NCI-H524 (cell line): ENCODE results near the gene SLC12A7.
"Not testable (repeated sequence)": the region's sequence is repeated elsewhere in the genome, so short reads cannot be mapped to it uniquely, and the experiment has no call there.

ENCODE experiments used
- DNase-seq, 2 experiments: peaks; one replicate each; lab custom pipeline; 2025; lab: John Stamatoyannopoulos, UW

SLC12A7 gene

DNA sequence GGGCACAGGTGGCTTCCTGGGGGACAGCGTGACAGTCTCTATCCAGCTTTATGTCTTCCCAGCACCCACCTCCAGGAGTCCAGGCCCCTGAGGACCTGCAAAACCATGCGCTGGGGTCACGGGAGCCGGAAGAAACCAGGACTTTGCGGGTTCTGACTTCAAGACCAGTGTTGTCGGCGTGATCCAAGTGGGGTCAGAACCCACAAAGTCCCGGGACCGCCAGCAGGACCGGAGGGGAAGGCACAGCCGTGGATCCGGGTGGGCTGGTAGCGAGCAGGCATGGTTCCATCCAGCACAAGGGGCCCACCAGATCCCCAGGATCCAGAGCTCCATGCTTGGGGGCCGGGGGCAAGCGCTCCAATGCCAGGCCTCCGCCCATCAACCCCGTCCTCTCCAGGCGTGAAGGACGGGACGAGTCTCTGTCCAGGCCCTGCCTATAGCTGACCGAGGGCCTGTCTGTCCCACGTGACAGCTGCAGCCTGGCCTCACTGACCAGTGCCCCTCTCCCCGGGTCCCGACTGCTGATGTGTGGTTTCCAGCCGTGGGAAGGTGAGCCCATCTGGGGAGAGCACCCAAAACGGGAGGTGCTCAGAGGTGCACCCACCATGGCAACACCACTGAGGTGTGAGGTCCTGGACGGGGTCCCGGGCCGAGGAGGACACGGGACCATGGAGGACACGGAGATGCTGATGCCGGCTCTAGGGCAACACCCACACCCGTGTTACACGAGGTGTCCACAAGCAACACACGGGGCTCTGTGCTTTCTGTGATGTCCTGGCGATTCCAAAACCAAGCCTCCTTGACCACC lies 48.9 kb downstream of the SLC12A7 start:
- no peak for DNase-seq

DNA sequence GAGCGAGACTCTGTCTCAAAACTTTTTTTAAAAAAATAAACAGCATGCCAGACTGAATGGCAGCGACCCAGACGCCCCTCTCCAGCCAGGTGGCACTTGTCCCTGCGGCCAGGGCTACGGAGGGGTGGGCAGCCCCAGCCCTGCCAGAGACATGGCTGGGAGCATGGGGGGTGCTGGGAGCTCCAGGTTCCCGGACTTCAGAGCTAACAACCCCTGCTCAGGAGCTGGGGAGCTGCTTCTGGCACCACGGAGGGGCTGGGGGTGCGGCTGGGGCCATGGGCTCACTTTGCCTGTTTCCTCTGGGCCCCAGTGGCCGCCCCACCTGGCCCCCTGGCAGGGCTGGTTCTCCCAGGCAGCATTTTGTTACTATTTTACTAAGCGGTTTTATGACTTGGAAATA lies 49.9 kb downstream of the SLC12A7 start:
- no peak for DNase-seq

DNA sequence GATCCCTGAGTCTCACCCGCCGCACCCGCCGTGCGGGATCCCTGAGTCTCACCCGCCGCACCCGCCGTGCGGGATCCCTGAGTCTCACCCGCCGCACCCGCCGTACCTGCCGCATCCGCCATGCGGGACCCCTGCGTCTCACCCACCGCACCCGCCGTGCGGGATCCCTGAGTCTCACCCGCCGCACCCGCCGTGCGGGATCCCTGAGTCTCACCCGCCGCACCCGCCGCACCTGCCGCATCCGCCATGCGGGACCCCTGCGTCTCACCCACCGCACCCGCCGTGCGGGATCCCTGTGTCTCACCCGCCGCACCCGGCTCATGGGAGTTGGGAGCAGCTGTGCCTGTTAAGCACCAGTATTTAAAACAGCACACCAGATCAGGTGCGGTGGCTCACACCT lies 50.6 kb downstream of the SLC12A7 start:
- DNase-seq = not testable (repeated sequence)

DNA sequence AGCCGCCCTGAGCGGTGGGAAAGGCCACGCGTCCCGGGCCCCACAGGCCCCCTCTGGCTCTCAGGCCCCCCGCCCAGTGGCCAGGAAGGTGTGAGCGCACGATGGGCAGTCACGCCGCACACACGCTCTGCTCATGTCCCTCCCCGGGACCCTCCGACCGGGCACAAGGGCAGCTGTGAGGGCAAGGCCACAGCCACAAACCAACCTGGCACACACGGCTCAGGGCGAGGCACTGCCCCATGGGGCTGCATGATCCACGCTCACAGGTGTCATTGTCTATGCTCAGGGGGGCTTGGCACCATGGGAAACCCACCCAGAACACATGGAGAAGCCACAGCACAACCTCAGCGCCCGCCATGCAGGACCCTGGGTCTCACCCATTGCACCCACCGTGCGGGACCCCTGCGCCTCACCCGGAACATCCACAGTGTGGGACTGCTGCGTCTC lies 51.3 kb downstream of the SLC12A7 start:
- no peak for DNase-seq

DNA sequence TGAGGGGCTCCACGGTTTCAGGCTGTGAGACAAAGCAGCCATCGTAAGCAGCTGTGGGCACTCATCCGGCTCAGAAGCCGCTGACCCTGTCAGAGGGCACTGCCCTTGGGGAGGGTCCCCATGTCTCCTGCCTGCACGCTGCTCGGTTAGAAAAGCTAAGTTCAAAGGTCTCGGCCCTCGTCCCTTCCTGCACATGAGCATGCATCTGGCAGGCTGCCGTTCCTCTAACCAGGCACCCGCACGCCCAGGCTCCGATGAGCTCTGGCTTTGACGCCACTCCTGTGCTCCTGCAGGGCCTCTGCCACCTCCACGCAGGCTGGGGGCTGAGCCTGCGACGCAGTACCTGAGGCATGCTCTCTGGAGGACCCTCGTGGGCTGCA lies 52.0 kb downstream of the SLC12A7 start:
- DNase-seq = no peak

DNA sequence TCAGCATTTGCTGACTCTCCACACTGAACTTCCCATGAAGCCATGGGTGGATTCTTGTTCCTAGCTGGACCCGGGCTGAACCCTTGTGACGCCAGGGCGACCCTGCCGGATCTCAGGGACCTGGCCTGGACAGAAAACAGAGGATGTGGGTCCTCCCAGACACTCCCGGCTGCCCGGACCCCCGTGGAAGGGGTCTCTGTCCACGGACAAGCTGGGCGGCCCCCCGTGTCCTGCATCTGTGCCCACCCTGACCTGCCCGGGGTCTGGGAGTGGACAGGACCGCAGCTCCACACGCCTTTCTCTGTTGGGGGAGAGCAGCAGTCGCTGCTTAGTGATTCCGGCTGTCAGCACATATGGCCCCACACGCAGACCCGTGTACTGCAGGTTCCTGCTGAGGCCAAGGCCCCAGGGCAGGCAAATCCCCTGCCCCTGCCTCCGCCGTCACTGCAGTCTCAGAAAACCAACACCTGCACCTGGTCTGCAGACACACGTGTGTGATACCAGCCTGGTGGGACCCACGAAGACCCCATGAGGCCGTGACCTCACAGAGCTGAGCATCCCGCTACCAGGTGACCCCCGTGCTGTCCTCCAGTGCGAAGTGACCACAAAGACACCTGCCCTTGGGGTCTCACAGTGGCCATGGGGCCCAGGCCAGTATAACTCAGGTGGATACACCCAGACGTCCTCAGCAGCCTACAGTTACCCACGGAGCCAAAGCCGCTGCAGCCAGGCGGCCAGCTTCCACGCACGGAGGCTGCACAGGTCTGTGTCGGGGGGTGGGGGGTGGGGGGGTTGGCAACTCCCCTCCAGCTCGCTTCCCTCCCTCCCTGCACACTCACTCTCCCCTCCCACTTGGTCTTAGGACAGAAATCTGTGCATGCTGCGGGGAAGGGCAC lies 52.6 kb downstream of the SLC12A7 start:
- no peak for DNase-seq

DNA sequence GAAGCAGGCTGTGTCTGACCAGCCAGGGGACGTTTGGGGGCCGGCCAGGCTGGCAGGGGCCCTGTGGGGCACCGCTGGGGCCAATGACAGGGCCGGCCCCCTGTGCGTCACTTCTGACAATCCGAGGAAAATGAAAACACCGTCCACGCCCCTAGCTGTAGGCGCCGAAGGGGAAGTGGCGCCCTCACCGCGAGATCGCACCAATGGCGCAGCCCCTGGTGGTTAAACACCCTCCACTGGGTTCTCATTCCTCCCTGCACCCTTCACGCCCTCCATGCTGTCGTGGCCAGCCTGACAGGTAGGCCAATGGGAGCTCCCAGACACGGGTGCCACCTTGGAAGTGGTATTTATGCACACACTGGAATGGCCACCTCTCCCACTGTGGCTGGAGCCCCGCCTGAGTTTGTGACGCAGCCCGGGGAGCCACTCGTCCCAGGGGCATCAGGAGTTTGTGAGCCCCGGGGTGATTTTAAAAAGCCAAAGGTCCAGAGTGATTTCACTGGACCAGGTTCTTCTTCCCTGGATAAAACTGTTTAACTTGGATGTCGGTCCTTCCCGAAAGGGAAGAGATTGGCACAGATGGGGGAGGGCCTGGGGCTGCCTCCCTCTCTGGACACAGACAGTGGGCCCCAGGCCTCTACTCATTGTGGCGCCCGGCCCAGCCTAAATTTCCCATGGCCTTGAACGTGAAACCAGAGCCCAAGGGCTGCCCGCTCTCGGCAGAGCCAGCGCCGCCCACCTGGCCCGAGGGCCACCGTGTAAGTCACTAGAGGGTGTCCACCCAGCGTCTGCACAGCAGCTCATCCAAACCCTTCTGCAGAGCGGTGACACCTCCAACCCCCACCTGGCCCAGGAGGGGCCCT lies 53.5 kb downstream of the SLC12A7 start:
- DNase-seq = no peak

DNA sequence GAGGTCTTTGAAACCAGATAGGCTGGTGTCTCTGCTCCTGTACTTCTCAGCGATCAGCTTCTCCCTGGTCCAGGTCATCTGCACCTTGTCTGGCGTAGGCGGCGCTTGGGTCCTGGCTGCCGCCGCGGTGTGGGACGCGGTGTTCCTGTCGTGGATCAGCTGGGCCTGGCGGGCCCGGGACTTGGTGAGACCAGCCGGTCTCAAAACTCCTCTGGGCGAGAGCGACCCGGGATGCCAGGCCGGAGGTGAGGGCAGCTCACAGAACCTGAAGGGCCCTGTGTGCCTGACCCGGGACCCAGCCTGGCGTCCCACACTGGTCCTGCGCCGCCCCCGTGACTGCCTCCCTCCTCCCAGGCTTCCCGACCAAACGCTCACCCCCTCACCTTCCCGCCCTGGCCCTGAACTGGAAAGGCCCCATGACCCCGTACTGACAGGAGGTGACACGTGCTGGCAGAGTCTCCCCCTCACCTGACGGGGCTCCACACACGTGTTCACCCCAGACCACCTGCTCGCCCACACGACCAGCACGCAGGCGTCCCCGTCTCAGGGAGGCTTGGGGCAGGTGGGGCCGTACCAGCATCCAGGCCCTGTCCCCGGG lies 54.3 kb downstream of the SLC12A7 start:
- DNase-seq = no peak

DNA sequence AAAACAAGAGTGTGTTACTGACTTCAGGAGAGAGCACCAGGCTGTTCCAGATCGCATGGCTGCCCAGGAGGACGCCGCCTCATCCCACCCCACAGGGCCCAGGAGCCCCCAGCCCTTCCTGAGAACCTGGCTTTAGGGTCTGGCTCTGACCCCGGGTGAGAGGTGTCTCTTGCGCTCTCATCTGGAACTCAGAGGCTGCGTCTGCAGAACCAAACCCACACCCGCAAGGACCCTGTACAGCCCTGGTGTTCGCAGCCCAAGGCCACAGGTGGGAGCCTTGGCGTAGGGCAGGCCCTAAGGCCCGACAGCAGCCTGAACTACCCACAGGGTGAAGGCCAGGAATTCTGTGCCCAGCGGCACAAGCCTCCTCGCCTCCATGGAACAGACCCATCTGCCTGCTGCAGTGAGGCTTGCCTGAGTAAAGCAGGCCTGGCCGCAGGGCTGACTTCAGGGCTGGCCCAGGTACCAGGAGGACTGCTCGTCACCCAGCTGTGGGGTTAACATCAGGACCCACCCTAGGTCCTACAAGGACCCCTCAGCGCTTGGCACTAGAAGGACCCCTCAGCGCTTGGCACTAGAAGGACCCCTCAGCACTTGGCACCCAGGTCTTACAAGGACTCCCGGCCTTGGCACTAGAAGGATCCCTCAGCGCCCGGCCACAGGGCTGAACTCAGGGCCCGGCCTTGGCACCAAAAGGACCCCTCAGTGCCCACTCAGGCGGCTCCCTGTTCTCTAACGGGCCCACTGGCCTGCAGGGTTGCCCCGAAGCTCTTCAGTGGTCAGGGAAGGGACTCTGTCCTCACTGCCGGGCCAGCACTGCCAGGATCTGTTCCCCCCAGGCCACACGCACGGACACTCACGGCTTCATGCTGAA lies 55.0 kb downstream of the SLC12A7 start:
- no peak for DNase-seq

DNA sequence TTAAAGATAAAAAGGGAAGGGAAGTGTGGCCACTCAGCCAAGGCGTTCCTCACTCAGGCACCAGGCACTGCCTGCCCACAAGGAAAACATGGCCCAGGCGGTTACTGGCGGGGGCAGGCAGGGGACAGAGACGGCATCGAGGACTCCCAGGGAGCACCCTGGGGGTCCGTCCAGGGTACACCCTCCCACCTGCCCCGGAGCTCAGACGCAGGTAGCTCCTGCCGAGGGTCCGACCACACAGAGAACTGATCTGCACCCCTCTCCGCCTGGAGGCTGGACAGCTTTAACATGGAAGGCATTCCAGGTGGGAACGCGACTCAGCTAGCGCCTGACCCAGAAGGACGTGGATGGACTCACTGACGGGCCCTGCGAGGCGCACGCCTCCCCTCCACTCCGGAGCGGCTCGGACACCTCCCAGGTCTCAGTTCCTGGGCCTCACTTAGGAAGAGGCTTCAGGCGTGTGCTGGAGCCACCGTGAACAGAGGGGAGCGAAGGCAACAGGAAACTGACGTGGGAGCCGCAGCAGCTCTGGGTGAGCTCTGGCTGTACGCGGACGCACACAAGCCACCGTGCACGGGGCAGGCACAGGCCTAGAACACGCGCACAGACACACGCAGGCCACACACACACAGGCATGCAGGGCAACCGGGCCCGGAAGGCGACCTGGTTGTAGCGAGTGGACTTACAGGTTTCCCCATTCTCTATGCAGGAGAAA lies 55.8 kb downstream of the SLC12A7 start:
- DNase-seq = no peak

DNA sequence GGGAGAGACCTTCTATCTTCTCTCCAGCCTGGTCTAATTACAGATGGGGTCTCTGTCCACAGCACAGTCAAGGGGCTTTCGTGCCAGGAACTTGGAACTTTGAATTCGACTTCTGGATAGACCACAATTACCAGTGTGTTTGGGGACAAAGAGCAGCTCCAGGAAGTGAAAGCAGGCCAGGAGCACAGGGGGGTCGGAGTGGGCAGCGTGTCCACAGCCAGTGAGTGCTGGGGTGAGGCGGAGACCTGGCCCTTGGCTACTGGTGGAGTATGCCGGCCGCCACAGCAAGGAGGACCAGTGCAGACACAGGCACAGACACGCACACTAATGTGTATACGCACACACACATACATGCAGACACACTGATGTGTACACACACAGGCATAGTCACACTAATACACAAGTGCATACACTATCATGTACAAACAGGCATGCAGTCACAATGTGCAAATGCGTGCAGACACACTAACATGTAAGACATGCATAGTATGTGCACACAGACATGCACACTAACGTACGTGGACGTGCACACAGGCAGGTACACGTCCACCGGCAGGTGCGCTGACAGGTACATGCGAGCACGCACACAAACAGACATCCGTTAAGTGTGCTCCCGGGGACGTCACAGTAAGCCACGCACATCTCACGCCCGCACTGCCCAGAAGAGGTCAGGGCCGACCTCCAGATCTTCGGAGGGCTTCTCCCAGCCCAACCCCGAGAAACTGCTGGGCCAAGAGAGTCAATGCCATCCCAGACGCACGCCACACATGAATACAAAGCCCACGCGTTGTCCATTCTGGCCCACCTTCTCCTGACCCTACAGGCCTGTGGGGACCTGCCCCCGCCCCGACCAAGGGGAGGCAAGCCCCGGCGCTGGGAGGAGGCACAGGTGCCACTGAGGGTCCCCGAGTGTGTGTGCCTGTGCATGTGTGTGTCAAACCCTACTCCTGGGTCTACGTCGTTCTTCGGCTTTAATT lies 56.8 kb downstream of the SLC12A7 start:
- no peak for DNase-seq

DNA sequence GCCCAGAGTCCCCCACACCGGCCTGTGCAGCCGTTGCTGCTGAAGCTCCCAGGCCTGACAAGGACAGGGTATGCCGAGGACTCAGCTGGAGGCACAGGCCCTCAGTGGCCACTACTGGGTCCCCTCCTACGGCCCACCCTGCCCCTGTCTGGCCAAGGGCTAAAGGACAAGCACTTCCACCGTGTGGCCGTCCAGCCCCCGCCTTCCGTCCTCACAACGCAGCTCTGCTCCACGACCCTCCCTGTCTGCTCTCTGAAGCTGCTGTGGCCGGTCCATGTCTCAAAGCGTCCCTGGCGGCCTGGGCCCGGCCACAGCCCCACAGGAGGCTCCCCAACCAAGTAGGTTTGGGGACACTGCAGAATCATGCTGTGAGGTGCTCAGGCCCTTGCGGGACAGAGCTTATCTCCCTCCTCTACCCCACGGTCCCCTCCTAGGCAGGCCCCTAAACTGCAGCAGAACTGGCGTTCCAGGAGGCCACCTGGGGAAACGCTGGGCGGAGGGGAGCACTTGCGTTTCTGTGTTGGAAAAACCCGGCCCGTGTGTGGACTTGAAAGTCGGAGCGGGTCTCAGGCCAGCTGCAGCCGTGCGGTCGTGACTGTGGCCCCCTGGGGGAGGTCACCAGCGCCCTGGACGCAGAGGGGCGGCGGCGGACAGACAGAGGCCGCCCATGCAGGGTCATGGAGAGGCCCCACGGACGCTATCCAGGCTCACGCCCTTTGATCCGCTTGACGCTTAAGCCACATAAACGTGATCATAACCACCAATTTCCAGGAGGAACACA lies 57.7 kb downstream of the SLC12A7 start:
- no peak for DNase-seq

DNA sequence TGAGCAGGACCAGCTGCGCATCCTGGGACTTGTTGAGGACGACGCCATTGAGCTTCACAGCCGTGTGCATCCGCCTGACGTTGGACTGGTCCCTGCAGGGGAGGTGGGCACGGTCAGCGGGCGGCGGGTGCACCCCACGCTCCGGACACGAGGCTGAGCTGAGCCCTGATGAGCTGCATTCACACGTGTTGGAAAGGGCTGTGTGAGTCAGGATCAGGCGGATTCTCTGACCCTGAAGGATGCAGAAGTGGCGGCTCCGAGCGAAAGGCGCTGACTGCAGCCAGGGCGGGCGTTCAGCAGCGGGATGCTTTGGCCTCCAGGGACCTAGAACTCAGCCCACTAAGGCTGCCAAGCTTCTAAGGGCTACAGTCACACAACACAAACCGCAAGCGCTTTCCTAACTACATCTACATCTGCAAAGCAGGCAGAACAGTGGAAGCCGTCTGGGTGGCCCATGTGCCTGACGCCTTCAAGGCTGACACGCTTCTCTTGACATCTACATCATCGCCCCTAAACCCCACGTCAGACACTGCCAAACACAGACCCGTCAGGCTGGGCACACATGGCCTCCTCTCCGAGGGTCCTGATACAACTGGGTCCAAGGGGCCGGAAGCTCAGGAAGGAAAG lies 58.4 kb downstream of the SLC12A7 start:
- no peak for DNase-seq

DNA sequence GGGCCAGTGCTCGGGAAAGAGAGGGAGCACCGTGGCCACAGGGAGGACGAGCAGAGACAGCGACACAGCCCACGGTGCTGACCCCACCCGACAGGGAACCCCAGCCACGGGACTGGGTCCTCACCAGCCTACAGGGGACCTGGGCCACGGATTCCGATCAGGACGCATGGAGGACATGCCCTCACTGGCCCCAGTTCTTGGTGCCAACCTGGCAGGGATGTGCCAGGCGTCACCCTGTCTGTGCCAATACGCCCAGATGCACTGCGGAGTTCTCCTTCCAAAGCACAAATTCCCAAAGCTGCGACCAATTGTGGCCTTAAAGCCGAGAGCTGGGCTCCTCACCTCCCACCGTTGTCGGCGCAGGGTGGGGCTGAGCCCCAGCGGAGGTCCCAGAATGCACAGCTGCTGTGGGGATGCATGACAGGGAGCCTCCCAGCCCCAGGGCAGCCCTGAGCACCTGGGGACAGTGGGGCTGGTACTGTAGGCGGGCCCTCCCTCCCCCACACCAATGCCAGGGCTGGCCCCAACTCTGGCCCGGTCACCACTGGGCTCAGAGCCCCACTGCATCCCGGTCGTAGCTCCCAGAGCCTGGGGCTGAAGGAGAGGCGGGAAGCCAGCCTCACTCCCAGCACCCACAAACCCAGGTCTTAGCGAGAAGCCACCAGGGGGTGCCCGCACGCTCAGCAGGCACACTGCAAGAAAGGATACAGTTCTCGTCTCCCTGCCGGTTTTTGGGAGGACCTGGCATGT lies 59.0 kb downstream of the SLC12A7 start:
- no peak for DNase-seq

DNA sequence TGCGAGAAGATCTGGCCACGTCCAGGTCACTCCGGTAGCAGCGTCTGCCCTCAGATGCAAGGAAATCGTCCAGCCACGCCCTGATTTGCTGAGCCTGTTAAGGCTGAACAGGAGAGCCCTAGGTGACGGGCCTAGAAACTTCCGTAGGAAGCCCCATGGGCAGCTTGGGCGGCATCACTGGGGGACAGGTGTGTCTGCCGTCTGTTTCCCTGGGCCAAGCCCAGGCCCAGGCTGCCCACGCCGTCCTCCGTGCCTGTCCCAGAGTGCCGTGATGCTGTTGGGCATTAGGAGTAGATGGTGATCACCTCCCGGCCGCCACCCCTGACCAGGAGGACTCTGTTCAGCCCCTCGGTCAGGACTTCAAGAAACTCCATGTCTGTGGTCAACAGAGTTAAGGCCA lies 59.8 kb downstream of the SLC12A7 start:
- no peak for DNase-seq

DNA sequence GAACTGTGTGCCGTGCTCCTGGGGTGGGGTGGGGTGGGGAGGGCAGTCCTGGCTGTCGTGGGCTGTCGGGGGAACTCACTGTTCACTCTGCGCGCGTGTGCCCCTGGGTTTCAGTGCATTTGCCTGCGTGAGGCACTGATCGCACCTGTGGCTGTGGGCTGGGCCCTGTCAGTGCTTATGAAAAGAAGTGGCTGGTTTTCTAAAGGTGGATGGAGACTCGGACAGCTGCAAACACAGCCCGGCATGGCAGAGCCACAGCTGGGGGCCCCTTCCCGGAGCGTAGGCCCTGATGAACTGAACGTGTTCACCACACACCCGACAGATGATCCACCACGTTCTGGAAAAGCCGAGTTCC lies 60.5 kb downstream of the SLC12A7 start:
- no peak for DNase-seq
